HG02840 (cell line): ENCODE results near the gene RAET1E.
"Not testable (repeated sequence)": the region's sequence is repeated elsewhere in the genome, so short reads cannot be mapped to it uniquely, and the experiment has no call there.

Source experiments
- ATAC-seq: cut with Tn5 transposase; IDR thresholded peaks from one replicate; pipeline ENCODE4 v1.9.1; 2021; ENCODE audit warnings: mild to moderate bottlenecking, moderate library complexity, moderate number of reproducible peaks; ENCODE audit not compliant: unreplicated experiment, low FRiP score

RAET1E gene

GRCh38 chr6:149929422-149929821, 31.5 kb upstream of the RAET1E start:
- no peak for ATAC-seq

- not testable (repeated sequence) for ATAC-seq
These were observed 29.1 kb upstream of the RAET1E start for GRCh38 chr6:149927025-149927424.

- no peak for ATAC-seq
These were observed 28.3 kb upstream of the RAET1E start for GRCh38 chr6:149925974-149926777.

GRCh38 chr6:149925253-149925973, 27.5 kb upstream of the RAET1E start:
- no peak for ATAC-seq

- no peak for ATAC-seq
These were observed 27.0 kb upstream of the RAET1E start for GRCh38 chr6:149924933-149925252.

- ATAC-seq: no peak
These were observed 26.5 kb upstream of the RAET1E start for GRCh38 chr6:149924206-149924932.

GRCh38 chr6:149923327-149923986, 25.5 kb upstream of the RAET1E start:
- no peak for ATAC-seq

- no peak for ATAC-seq
These were observed 24.9 kb upstream of the RAET1E start, which contains the start of gene RAET1G for GRCh38 chr6:149922642-149923326. Gene RAET1G (minus strand): TSS chr6:149923121. CDS start chr6:149923010, 111 bp downstream.

GRCh38 chr6:149922091-149922490, 24.2 kb upstream of the RAET1E start:
- not testable (repeated sequence) for ATAC-seq

GRCh38 chr6:149921361-149921760, 23.4 kb upstream of the RAET1E start:
- no peak for ATAC-seq

- ATAC-seq: no peak
These were observed 21.9 kb upstream of the RAET1E start for GRCh38 chr6:149919834-149920225.

GRCh38 chr6:149919126-149919833, 21.4 kb upstream of the RAET1E start:
- not testable (repeated sequence) for ATAC-seq

GRCh38 chr6:149918151-149918905, 20.4 kb upstream of the RAET1E start:
- no peak for ATAC-seq

- ATAC-seq: no peak
These were observed 19.8 kb upstream of the RAET1E start for GRCh38 chr6:149917679-149918078.

- ATAC-seq: no peak
These were observed 18.3 kb upstream of the RAET1E start for GRCh38 chr6:149915970-149916865.

GRCh38 chr6:149913540-149914240, 15.8 kb upstream of the RAET1E start:
- ATAC-seq: no peak

GRCh38 chr6:149913085-149913484, 15.2 kb upstream of the RAET1E start:
- no peak for ATAC-seq
